ENCODE data around the gene CD68. TPM values are rescaled to one million over a fixed set of nuclear protein-coding genes. Genes with fewer than 3 reads are reported as not detected.

CD68 gene, protein sequence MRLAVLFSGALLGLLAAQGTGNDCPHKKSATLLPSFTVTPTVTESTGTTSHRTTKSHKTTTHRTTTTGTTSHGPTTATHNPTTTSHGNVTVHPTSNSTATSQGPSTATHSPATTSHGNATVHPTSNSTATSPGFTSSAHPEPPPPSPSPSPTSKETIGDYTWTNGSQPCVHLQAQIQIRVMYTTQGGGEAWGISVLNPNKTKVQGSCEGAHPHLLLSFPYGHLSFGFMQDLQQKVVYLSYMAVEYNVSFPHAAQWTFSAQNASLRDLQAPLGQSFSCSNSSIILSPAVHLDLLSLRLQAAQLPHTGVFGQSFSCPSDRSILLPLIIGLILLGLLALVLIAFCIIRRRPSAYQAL
- total RNA-seq = 0.62 TPM

DNA sequence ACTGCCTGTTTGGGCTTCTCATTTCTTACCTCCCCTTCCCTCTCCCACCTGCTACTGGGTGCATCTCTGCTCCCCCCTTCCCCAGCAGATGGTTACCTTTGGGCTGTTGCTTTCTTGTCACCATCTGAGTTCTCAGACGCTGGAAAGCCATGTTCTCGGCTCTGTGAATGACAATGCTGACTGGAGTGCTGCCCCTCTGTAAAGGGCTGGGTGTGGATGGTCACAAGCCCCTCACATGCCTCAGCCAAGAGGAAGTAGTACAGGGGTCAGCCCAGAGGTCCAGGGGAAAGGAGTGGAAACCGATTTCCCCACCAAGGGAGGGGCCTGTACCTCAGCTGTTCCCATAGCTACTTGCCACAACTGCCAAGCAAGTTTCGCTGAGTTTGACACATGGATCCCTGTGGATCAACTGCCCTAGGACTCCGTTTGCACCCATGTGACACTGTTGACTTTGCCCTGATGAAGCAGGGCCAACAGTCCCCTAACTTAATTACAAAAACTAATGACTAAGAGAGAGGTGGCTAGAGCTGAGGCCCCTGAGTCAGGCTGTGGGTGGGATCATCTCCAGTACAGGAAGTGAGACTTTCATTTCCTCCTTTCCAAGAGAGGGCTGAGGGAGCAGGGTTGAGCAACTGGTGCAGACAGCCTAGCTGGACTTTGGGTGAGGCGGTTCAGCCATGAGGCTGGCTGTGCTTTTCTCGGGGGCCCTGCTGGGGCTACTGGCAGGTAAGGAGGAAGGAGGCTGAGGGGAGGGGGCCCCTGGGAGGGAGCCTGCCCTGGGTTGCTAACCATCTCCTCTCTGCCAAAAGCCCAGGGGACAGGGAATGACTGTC lies at the start of gene CD68:
Gene CD68 (plus strand): TSS at position 638 of the 833 bp plus-strand sequence. CDS start 40 bp downstream, at position 678.
- no peak for DNase-seq

DNA sequence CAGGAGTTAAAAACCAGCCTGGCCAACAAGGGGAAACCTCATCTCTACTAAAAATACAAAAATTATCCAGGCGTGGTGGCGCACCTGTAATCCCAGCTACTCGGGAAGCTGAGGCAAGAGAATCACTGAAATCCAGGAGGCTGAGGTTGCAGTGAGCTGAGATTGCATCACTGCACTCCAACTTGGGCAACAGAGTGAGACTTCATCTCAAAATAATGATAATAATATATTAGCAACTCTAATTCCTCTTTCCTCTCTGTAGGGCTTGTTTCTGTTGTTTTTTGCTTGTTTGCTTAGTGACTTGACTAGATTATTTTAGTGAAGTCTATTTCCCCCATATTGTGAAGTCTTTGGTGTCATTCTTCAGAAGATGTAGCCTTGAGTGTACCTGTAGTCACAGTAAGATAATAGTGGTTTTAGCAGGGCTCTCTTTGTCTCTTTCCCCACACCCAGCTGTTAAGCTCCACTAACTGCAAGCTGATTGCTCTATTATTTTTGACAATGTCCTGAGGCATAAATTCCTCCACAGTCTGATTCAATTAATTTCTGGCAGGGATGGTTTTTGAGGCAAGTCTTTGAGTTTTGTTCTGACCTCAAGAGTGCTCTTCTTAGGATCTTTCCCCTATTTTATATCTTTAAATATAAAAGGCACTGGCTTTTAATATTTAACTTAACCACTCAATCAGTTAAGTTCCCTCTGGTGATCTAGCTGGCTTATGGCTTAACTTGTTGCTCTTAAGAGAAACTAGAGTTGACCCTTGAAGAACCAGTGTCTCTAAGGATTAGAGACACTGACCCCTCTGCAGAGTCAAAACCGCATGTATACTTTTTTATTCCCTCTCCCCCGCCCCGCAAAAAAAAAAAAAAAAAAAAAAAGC lies 49.2 kb upstream of the CD68 start:
- DNase-seq = no peak

DNA sequence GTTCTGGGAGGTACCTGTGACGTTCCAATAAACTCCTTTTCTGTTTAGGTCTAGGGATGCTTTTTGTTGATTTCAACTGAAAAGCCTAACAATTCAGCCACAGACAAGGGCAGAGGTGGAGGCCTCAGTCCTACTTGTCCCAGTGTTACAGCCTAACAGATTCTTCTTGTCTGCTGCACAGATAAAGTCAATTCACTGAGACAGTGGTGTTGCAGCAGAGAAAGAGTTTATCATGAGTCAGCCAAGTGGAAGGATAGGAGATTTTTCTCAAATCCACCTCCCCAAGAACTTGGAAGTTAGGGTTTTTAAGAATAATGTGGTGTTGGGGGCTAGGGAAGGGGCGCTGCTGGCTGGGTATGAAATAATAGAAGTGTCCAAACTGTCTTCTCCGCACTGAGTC lies 41.4 kb upstream of the CD68 start:
- no peak for DNase-seq

DNA sequence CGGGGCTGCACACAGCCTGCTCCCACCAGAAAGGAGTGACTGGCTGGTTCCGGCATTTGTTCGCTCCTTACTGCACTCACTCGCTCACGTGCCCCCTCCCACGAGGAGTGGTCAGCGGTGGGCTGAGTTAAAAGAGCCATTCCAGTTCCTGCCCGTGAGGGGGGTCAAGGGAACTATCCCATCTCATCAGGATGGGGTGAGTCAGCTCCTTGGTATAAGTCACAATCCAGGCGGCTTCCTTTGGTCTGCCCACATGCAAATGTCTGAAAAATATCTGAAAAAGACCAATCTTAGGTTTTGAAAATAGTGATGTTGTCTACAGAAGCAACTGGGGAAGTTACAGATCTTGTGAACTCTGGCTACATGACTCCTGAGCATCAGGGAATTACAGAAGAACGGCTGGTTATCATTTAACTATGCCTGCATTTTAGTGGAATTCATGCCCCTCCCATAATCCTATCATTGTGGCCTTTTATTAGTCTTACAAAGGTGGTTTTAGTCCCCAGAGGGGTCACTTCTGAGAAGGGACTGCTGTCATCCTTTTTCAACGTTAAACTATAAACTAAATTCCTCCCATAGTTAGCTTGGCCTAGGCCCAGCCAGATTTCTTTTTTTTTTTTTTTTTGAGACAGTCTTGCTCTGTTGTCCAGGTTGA lies 40.4 kb upstream of the CD68 start:
- no peak for DNase-seq

DNA sequence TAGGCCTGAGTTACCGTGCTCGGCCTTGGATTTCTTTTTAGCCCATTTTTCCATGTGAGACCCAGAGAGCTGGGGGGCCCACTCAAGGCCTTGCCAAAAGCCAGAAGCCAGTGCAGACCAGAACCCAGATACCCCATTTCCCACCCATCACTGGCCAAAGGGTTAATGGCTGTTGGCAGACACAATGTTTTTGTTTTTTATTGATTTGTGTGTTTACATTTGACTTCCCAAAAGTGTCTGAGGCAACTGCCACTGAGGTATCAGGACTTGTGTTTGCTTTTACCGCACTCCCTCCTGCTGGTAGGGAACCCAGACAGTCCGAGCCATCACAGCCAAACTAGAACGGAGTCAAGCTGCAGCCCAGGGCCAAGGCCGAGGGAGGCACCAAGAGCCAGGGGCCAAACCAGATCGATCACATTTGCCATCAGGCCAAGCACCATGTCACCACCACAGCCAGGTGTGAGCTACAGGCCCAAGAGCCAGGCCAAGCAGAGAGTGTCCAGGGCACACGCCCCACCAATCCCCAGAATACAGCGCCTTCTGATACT lies 38.3 kb upstream of the CD68 start:
- DNase-seq = no peak

DNA sequence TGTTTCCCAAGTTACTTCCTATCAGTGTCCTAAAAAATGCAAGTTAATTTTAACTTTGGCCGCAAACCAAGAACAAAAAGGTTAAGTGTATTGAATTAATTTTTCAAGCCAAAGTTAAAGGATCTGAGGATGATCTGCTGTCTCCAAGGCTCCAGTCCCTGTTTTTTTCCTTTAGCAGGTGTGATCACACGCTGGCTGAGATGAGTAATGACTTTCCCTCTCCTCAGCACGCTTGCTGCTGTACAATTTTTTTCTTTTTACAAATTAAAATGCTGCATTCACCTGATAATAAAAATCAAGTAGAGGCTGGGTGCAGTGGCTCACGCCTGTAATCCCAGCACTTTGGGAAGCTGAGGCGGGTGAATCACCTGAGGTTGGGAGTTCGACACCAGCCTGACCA lies 34.5 kb upstream of the CD68 start:
- no peak for DNase-seq

DNA sequence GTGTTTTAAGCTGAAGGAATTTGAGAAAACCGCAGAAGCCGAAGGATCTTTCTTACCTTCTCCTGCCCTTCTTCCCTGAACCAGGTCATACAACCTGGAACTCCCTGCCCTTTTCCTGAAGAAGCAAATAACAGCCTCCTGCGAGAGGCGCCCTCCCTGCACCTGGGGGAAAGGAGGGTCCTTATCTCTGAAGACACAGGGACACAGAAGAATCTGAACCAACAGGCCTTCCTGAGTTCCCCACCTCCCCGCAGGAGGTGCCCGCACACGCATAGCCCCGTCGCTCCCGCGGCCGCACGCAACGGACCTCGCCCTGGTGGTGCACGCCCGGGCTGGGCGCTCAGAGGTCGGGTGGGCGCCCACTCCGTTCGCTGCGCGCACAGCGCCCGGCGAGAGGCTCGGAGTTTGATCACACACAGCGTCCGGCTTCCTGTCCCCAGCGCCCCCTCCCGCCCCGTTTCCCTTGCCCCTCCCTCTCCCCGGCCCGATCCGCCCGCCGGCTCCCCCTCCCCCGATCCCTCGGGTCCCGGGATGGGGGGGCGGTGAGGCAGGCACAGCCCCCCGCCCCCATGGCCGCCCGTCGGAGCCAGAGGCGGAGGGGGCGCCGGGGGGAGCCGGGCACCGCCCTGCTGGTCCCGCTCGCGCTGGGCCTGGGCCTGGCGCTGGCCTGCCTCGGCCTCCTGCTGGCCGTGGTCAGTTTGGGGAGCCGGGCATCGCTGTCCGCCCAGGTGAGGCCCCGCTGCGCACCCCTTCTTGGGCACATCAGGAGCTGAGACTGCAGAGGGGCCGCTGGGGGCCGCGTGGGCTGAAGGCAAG lies 30.6 kb upstream of the CD68 start, which contains the start of gene TNFSF12:
Gene TNFSF12 (plus strand): TSS at position 474 of the 816 bp plus-strand sequence. CDS start 96 bp downstream, at position 570.
- peak; percentile 21 for DNase-seq

DNA sequence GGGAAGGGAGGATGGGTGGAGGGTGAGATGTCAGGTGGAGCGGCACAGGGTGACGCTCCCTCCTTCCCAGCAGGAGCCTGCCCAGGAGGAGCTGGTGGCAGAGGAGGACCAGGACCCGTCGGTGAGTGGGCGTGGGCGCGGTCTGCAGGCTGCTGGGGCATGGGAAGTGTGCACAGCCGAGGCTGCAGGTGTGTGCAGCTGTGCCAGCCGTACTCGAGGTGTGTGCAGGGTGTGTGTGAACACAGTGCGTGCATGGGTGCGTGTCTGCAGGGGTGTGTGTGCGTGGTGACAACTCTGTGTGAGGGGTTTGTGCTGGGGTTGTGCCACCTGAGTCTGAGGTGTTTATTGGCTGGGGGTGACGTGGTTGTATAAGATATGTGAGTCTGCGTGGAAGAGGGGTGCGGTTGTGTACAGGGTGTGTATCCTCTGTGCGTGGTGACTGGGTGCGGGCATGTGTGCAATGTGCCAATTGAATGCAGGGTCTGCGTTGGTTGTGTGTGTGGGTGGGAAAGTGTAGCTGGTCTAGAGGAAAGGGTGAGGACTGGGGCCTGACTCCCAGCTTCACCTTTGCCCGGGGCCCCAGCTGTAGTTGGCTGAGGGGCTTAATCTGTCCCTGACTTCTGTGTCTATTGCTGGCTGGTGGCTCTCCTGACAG lies 29.9 kb upstream of the CD68 start:
- peak; percentile 17 for DNase-seq

DNA sequence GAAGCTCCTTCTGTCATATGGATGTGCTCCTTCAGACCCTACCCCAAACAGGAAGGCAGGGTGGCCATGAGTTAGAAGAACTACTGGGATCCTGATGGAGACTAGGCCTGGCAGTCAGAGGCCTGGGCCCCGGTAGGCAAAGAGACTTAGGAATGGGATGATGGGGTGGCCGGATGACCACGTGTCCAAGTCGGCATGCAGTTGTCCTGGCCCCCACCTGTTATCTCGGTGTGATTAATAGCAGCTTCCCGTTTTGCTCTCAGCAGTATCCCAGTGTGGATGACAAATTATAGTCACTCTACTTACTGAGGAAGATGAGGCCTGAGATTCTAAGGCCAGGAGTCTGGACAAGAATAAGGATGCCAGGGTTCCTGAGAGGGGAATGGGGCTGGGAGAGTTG lies 29.1 kb upstream of the CD68 start:
- DNase-seq = no peak

DNA sequence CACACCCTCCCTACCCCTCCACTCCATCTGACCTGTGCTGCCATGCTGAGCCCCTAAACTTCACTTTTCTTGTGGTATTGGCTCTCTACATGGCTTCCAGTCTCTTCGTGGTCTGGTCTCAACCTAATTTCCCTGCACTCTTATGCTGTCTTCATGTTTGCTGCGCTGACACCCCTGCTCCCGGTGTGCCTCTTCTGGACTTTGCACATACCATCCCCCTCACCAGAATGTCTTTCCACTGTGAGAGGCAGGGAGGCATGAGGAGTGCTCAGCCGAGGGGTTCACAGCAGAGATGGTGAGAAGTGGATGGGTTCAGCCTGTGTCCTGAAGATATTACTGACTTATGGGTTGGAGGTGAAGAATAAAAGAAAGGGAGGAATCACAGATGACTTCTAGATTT lies 28.0 kb upstream of the CD68 start:
- no peak for DNase-seq

DNA sequence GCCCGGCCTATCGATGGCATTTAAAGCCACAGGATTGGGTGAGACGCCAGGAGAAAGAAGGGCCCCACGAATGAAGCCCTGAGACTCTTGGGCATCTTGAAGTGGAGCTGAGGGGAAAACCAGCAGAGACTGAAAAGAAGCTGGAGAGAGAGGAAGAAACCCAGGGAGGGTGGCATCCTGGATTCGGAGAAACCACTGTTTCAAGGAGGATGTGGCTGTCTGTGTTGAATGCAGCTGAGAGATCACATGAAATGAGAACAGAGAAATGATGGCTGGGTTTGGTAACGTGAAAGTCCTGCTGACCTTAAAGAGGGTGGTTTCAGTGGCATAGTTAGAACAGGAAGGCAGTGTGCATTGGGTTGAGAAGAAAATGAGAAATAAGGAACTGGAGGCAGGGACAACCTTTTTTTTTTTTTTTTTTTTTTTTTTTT lies 26.8 kb upstream of the CD68 start:
- DNase-seq = no peak

DNA sequence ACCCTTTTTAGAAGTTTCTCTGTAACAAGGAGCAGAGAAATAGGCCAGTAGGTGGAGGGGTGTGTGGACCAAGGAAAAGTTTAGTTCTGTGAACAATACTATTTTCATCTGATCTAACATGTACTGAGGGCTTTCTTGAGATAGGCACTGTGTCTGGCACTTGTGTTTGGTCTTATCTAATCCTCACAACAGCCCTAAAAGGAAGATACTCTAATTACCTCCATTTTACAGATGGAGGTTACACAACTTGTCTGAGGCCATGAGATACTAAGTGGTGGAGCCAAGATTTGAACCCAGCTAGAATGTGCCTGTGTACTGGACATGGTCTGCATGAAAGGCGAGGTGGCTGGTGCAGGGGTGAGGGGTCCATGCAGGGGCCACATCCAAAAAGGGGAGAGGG lies 26.1 kb upstream of the CD68 start:
- DNase-seq = no peak

DNA sequence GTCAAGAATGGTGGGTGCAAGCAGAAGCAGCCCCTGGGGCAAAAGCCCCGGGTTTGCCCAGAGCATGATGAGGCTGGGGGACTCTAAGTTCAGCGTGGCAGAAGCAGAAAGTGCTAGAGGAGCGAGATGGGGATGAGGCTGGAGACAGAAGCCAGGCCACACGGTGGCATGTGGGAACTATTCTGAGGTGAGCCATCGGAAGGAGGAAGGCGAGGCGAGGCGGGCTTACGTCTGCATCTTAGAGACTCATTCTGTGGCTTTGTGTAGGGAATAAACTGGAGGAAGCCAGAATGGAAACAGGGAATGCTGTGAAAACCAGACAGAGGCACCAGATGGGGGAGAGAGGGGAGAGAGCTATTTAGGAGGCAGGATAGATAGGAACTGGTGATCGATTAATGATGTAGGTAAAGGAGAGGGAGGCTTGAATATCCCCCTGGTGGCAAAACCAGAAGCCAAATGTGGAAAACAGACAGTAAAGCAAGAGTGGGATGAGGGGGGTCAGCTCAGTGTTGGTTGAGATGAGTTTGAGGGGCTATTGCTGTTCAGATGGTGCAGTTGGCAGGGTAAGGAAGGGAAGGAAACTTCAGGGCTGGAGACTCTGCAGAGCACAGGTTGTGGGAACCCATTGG lies 24.0 kb upstream of the CD68 start:
- DNase-seq = no peak

DNA sequence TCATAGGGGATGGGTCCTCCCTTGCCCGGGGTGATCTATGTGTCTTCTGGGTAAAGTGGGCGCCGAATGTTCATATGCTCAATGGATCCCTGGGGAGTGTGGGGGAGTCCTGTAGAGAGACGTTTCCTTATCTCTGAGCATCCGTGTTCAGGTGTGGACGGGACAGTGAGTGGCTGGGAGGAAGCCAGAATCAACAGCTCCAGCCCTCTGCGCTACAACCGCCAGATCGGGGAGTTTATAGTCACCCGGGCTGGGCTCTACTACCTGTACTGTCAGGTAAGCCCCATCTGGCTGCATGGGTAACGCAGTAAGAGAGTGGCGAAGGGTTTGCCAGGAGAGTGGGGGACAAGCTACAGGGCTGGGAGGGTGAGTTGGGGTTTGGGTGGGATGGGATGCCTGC lies 22.8 kb upstream of the CD68 start:
- no peak for DNase-seq

DNA sequence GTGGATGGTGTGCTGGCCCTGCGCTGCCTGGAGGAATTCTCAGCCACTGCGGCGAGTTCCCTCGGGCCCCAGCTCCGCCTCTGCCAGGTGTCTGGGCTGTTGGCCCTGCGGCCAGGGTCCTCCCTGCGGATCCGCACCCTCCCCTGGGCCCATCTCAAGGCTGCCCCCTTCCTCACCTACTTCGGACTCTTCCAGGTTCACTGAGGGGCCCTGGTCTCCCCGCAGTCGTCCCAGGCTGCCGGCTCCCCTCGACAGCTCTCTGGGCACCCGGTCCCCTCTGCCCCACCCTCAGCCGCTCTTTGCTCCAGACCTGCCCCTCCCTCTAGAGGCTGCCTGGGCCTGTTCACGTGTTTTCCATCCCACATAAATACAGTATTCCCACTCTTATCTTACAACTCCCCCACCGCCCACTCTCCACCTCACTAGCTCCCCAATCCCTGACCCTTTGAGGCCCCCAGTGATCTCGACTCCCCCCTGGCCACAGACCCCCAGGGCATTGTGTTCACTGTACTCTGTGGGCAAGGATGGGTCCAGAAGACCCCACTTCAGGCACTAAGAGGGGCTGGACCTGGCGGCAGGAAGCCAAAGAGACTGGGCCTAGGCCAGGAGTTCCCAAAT lies 22.2 kb upstream of the CD68 start:
- no peak for DNase-seq

DNA sequence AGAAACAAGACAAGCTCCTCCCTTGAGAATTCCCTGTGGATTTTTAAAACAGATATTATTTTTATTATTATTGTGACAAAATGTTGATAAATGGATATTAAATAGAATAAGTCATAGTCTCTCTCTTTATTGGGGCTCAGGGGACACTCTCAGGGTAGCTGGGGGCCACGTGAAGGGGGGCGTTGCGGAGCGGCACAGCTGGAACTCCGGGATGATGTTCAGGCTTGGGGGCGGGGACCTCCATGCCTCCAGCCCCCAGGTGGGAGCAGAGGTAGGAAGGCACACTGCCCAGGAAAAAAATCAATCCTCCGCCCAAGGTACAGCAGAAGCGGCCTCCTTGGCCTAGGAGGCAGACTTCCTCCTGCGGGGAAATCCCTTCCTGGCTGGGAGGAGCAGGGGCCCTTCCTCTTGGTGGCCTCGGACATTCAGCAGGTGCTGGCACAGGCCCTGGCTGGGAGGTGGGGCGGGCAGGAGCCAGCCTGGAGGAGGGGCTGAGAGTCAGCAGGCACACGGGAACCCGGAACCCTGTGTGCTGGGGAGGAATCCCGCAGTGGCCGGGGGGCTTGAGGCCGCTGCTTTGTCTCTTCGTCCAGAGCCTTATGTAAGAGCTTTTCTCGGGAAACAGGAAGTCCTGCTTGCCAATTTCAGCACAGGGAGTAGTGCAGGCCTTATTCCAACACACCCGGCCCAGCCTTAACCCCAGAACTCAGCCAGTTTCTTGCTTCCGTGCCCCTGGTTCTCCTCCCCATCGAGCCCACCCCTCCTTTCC lies 21.5 kb upstream of the CD68 start:
- DNase-seq = peak; percentile 59

DNA sequence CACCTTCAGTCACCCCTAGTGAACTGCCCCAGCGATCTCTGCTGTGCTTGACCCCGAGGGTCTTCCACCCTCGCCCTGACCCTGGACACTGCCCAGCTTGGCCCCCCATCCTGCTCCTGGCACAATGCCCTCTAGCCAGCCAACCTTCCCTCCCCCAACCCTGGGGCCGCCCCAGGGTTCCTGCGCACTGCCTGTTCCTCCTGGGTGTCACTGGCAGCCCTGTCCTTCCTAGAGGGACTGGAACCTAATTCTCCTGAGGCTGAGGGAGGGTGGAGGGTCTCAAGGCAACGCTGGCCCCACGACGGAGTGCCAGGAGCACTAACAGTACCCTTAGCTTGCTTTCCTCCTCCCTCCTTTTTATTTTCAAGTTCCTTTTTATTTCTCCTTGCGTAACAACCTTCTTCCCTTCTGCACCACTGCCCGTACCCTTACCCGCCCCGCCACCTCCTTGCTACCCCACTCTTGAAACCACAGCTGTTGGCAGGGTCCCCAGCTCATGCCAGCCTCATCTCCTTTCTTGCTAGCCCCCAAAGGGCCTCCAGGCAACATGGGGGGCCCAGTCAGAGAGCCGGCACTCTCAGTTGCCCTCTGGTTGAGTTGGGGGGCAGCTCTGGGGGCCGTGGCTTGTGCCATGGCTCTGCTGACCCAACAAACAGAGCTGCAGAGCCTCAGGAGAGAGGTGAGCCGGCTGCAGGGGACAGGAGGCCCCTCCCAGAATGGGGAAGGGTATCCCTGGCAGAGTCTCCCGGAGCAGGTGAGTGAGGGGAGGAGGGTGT lies 20.7 kb upstream of the CD68 start, which contains the start of gene TNFSF13:
Gene TNFSF13 (plus strand): TSS at position 207 of the 776 bp plus-strand sequence. CDS start 290 bp downstream, at position 497.
- DNase-seq = no peak

Data from occipital lobe (tissue), 2 donors.